Activated CD4-positive, alpha-beta T cell treated with anti-CD3 and anti-CD28 coated beads, Interleukin-2, amount 10 ng/mL, durations not matched to agents 7 days and 5 days (primary cell): ENCODE measurements around the gene GPSM1. TPM values are rescaled to one million over a fixed set of nuclear protein-coding genes. Genes with fewer than 3 reads are reported as not detected.
"Not testable (repeated sequence)": the region's sequence is repeated elsewhere in the genome, so short reads cannot be mapped to it uniquely, and the experiment has no call there.

Source experiments
- CTCF ChIA-PET: fragments of 350-600 bp; sonication (Branson Sonifier 250); formaldehyde crosslinking; loops from one replicate; lab custom pipeline; 2021; ENCODE audit warnings: antibody characterized with exemption; lab: Charles Lee
- POLR2A ChIA-PET: fragments of 350-600 bp; sonication (Branson Sonifier 250); formaldehyde crosslinking; loops from one replicate; lab custom pipeline; 2021; ENCODE audit warnings: antibody characterized with exemption; lab: Charles Lee
- DNase-seq: peaks from one replicate; pipeline ENCODE4 v3.0.0-alpha.2; 2020
- H3K27ac Mint-ChIP-seq: one replicate; pipeline ENCODE4 v1.8.0; 2021; ENCODE audit warnings: mild to moderate bottlenecking, moderate library complexity, mixed read lengths
- H3K27me3 Mint-ChIP-seq: one replicate; pipeline ENCODE4 v1.8.0; 2021; ENCODE audit warnings: mixed read lengths
- H3K36me3 Mint-ChIP-seq: one replicate; pipeline ENCODE4 v1.8.0; 2021; ENCODE audit warnings: low read depth, mixed read lengths
- H3K4me1 Mint-ChIP-seq: one replicate; pipeline ENCODE4 v1.8.0; 2021; ENCODE audit warnings: mixed read lengths
- H3K4me3 Mint-ChIP-seq: one replicate; pipeline ENCODE4 v1.8.0; 2021; ENCODE audit warnings: mild to moderate bottlenecking, moderate library complexity, mixed read lengths
- H3K9me3 Mint-ChIP-seq: one replicate; pipeline ENCODE4 v1.8.0; 2021; ENCODE audit warnings: mixed read lengths
- total RNA-seq, 2 experiments: library from RNA; stranded (reverse); gene quantifications; one replicate each; pipeline ENCODE4 v1.2.3, GENCODE V29; 2021

Gene GPSM1
- total RNA-seq, 2 experiments from 2014 or later = 2.7 to 2.9 TPM

DNA sequence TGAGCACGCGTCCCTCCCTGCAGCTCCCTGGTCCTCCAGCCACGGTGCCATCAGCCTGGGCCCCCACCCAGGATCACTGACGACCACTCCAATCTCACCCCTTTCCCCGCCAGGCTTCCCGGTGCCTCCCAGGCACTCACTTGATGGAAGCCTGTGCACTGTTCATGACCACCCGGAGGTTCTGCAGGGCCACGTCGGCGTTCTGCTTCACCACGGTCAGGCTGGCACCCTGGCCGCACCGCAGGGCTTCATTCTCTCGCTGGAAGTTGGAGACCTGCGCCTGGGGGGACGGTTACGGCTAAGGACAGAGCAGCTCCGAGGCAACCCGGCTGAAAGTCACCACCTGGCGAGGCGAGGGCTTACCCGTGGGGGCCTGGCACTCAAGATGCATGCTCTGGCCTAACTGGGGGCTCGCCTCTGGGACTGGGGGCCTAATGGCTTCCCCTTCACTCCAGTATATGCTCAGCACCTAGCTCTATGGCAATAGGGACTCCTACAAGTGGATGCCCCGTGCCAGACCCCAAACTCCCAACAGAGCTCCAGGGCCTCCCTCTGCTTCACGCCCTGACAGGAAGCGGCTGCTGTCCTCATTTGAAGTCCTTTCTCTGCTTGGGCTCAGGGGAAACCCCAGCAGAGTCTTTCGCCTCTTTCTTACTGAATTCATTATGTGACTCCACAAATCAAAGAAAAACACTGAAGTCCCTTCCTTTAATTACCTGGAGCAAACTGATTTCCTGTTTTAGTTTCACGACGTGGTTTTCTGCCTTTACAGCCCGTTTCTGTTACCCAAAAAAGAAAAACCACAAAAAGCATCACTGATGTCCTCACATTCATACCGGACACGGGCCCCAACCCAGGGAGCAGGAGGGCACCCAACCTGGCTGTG lies 76.8 kb downstream of the GPSM1 start:
- peak; percentile 47 for DNase-seq
- ChIA-PET POLR2A (no interaction called here), CTCF (interaction anchor here (0.8 to 2.0 kb wide), 2 partner anchors 20 to 40 kb away, joined by 3 to 6 read pairs; partner anchors contain the start of gene DNLZ)
- Mint-ChIP-seq H3K27me3 (no peaks in the 10 kb centered on the region), H3K27ac (peak overlapping the region; percentile 85), H3K9me3 (no peaks in the 10 kb centered on the region), H3K36me3 (peaks cover 50% of the 10 kb centered on the region), H3K4me3 (peak overlapping the region; percentile 61), H3K4me1 (peaks cover 70% of the 10 kb centered on the region)

DNA sequence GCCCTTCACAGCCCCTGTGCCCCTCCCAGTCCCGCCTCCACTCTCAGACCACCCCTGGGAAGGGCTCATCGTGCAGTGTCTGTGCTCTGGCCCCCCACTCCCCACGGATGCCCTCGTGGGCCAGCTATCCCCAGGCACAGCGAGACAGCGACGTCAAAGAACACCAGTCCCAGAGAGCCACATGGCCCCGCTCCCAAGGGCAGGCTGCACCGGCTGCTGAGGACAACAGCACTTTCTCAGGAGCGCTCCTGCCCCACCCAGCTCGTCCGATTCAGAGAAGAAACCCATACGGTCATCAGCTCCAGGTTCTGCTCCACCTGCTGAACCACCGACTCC lies 77.4 kb downstream of the GPSM1 start:
- H3K27ac Mint-ChIP-seq = peak overlapping the region; percentile 85
- ChIA-PET CTCF (interaction anchor here (0.8 to 2.3 kb wide), 2 partner anchors 41 kb away, joined by 3 to 17 read pairs; partner anchors contain the start of gene DNLZ), POLR2A (no interaction called here)
- H3K4me3 Mint-ChIP-seq = peak overlapping the region; percentile 61
- H3K27me3 Mint-ChIP-seq = no peaks in the 10 kb centered on the region
- DNase-seq = no peak
- peaks cover 74% of the 10 kb centered on the region for H3K4me1 Mint-ChIP-seq
- H3K9me3 Mint-ChIP-seq = no peaks in the 10 kb centered on the region
- H3K36me3 Mint-ChIP-seq = peaks cover 52% of the 10 kb centered on the region

- H3K27me3 Mint-ChIP-seq = no peaks in the 10 kb centered on the region
- H3K4me3 Mint-ChIP-seq = no peak overlapping the region
- H3K27ac Mint-ChIP-seq = no peak overlapping the region
- no peaks in the 10 kb centered on the region for H3K9me3 Mint-ChIP-seq
- DNase-seq = no peak
- peaks cover 73% of the 10 kb centered on the region for H3K4me1 Mint-ChIP-seq
- H3K36me3 Mint-ChIP-seq = peaks cover 54% of the 10 kb centered on the region
- POLR2A ChIA-PET = no interaction called here
- CTCF ChIA-PET = interaction anchor here (2.3 kb wide), 1 partner anchor 42 kb away, joined by 17 read pairs; the partner anchor contains the start of gene DNLZ
Observed at GRCh38 chr9:136405481-136405880, 78.1 kb downstream of the GPSM1 start.

GRCh38 chr9:136405904-136406303 lies 78.6 kb downstream of the GPSM1 start:
- H3K4me3 Mint-ChIP-seq, POLR2A ChIA-PET, DNase-seq, H3K9me3 Mint-ChIP-seq, H3K27me3 Mint-ChIP-seq, H3K27ac Mint-ChIP-seq: not testable (repeated sequence)
- Mint-ChIP-seq H3K4me1 (peaks cover 69% of the 10 kb centered on the region), H3K36me3 (peaks cover 54% of the 10 kb centered on the region)
- CTCF ChIA-PET = interaction anchor here (0.6 to 2.3 kb wide), 2 partner anchors 43 to 52 kb away, joined by 3 to 17 read pairs; partner anchors contain the start of gene DNLZ

DNA sequence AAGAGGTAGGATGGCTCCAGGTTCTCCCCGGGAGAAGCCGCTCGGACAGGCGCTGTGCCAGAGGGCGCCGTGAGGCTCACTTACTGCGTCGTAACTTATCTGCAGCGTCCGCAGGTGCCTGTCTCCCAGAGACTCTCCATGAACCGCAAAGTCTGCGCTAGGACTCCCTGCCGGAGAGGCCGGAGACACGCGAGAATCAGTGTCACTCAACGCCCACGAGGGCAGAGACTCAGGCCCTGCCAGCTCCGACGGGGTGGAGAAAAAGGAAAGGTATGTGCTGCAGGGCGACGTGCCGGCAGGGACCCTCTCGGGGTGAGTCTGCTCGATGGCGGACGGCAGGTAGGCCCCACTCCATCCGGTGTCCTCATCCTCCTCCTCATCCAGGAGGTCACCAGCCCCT lies 79.7 kb downstream of the GPSM1 start:
- H3K9me3 Mint-ChIP-seq, DNase-seq, H3K27me3 Mint-ChIP-seq, POLR2A ChIA-PET, H3K27ac Mint-ChIP-seq, H3K4me3 Mint-ChIP-seq: not testable (repeated sequence)
- CTCF ChIA-PET = interaction anchor here (1.3 to 2.3 kb wide), 2 partner anchors 44 to 222 kb away, joined by 3 to 17 read pairs; partner anchors contain the start of gene DNLZ
- peaks cover 54% of the 10 kb centered on the region for H3K36me3 Mint-ChIP-seq
- peaks cover 72% of the 10 kb centered on the region for H3K4me1 Mint-ChIP-seq

GRCh38 chr9:136407911-136408310 lies 80.6 kb downstream of the GPSM1 start:
- DNase-seq = no peak
- H3K4me3 Mint-ChIP-seq = no peak overlapping the region
- peak overlapping the region; percentile 17 for H3K27ac Mint-ChIP-seq
- peaks cover 52% of the 10 kb centered on the region for H3K36me3 Mint-ChIP-seq
- H3K9me3 Mint-ChIP-seq = no peaks in the 10 kb centered on the region
- POLR2A ChIA-PET = no interaction called here
- CTCF ChIA-PET = interaction anchor here (0.6 kb wide), 1 partner anchor 29 kb away, joined by 3 read pairs; no protein-coding TSS in a partner anchor
- H3K27me3 Mint-ChIP-seq = no peaks in the 10 kb centered on the region
- H3K4me1 Mint-ChIP-seq = peaks cover 69% of the 10 kb centered on the region

Other genes with a start within 250 kb of the GPSM1 start
- 1 to 10 TPM; 4.1 to 4.4 TPM for gene NACC2, start 232.2 kb upstream of the GPSM1 start, total RNA-seq
- 10 to 100 TPM; 50.2 to 56.4 TPM for gene TMEM250, start 208.7 kb upstream of the GPSM1 start, total RNA-seq
- not detected for gene LHX3, start 122.4 kb upstream of the GPSM1 start, total RNA-seq
- gene QSOX2, start 81.7 kb upstream of the GPSM1 start, total RNA-seq = 10 to 100 TPM; 13.7 to 14.0 TPM
- not detected for gene CCDC187, start 23.4 kb upstream of the GPSM1 start, total RNA-seq
- 10 to 100 TPM; 13.1 to 14.6 TPM for gene DNLZ, start 36.2 kb downstream of the GPSM1 start, total RNA-seq
- gene CARD9, start 46.1 kb downstream of the GPSM1 start, total RNA-seq = under 1 TPM; 0.44 to 0.69 TPM
- 10 to 100 TPM in 1 of 2 experiments, 1 to 10 TPM in 1; 9.4 to 10.8 TPM for gene SNAPC4, start 72.6 kb downstream of the GPSM1 start, total RNA-seq
- 10 to 100 TPM; 59.2 to 62.3 TPM for gene ENTR1, start 83.1 kb downstream of the GPSM1 start, total RNA-seq
- 10 to 100 TPM; 52.9 to 58.8 TPM for gene PMPCA, start 83.1 kb downstream of the GPSM1 start, total RNA-seq
- gene INPP5E, start 112.3 kb downstream of the GPSM1 start, total RNA-seq = 10 to 100 TPM; 16.5 to 18.5 TPM
- gene SEC16A, start 155.5 kb downstream of the GPSM1 start, total RNA-seq = 10 to 100 TPM; 72.1 to 74.5 TPM
- 10 to 100 TPM; 73.6 to 74.4 TPM for gene NOTCH1, start 218.5 kb downstream of the GPSM1 start, total RNA-seq